ENCODE measurements around the gene PCSK1N. TPM values are rescaled to one million over a fixed set of nuclear protein-coding genes. Genes with fewer than 3 reads are reported as not detected.
A peak's percentile ranks its signal among the peaks of the same experiment; 100 is the strongest.
"Not testable (repeated sequence)": the region's sequence is repeated elsewhere in the genome, so short reads cannot be mapped to it uniquely, and the experiment has no call there.

PCSK1N gene
- total RNA-seq, 1 donor from 2014 or later, result not detected

- DNase-seq (ENCODE audit: low read depth, low spot score), result no peak
Measured at GRCh38 chrX:48824066-48824465, 11.3 kb downstream of the PCSK1N start.

GRCh38 chrX:48823053-48823452 is 12.4 kb downstream of the PCSK1N start:
- DNase-seq (ENCODE audit: low read depth, low spot score), result no peak

DNA sequence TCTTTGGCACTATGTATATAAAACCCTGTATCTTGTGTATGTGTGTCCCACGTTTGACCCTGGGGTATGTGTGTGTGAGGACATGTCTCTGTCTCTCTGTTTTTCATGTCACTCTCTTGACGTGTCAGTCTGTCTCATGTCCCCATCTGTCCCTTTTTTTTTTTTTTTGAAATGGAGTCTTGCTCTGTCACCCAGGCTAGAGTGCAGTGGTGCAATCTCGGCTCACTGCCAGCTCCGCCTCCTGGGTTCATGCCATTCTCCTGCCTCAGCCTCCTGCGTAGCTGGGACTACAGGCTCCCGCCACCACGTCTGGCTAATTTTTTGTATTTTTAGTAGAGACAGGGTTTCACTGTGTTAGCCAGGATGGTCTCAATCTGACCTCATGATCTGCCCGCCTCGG is 16.0 kb downstream of the PCSK1N start:
- not testable (repeated sequence) for DNase-seq (ENCODE audit: low read depth, low spot score)

- DNase-seq (ENCODE audit: low read depth, low spot score), result no peak
Measured at GRCh38 chrX:48818866-48819265, 16.5 kb downstream of the PCSK1N start.

DNA sequence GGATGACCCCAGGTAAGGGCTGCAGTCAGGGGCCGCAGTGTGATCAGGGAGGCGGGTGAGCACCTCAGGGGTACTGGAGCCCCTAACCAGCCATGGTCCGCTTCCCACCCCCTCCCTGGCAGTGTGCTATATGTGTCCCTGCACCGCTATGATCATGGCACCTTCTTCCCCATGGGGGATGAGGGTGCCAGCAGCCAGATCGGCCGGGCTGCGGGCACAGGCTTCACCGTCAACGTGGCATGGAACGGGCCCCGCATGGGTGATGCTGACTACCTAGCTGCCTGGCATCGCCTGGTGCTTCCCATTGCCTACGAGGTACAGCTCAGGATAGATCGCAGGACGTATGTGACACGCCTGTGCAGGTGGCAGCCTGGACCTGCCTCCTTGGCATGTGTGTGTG is 17.3 kb downstream of the PCSK1N start:
- DNase-seq (ENCODE audit: low read depth, low spot score), result no peak

DNA sequence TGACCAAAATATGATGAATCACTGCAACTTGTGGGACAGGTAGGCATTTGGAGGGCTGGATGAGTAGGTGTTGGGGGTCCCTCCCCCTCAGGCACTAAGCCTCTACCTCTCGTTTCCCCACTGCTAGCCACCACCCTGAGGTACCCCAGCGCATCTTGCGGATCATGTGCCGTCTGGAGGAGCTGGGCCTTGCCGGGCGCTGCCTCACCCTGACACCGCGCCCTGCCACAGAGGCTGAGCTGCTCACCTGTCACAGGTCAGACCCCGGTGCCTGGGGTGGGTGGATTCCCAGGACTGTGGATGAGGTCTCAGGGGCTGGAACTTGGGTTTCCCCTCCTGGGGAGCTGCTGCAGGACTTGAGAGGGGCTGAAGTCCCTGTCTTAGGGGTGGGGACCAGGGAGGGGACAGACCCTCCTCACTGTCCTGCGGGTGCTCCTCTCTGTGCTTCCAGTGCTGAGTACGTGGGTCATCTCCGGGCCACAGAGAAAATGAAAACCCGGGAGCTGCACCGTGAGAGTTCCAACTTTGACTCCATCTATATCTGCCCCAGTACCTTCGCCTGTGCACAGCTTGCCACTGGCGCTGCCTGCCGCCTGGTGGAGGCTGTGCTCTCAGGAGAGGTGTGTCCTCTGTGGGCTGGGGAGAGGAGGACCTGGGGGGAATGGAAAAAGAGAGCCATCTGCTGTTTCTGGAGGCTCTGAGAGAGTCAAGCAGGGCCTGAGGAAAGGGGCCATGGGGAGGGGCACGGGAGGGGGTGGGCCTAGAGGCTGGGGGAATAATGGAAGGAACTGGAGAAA is 19.2 kb downstream of the PCSK1N start:
- no peak for DNase-seq (ENCODE audit: low read depth, low spot score)

DNA sequence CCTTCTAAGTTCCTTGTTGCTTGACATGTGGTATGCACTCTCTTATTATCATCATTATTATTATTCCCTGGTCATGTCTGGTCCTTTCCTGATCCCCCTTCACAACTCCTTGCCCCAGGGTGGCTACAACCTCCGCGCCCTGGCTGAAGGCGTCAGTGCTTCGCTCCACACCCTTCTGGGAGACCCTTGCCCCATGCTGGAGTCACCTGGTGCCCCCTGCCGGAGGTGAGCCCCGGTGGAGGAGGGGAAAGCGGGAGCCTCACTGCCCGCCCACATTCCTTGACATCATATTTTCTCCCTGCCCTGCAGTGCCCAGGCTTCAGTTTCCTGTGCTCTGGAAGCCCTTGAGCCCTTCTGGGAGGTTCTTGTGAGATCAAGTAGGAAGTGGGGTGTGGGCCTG is 20.1 kb downstream of the PCSK1N start:
- DNase-seq (ENCODE audit: low read depth, low spot score), result no peak

GRCh38 chrX:48814722-48815121 is 20.7 kb downstream of the PCSK1N start:
- DNase-seq (ENCODE audit: low read depth, low spot score), result no peak

- DNase-seq (ENCODE audit: low read depth, low spot score), result no peak
Measured at GRCh38 chrX:48813644-48814043, 21.8 kb downstream of the PCSK1N start.

- DNase-seq (ENCODE audit: low read depth, low spot score), result no peak
Measured at GRCh38 chrX:48806081-48806480, 29.3 kb downstream of the PCSK1N start.

- DNase-seq (ENCODE audit: low read depth, low spot score), result no peak
Measured at GRCh38 chrX:48802905-48803200, 32.6 kb downstream of the PCSK1N start.

- DNase-seq (ENCODE audit: low read depth, low spot score), result peak; percentile 49
Measured at GRCh38 chrX:48802089-48802904, 33.1 kb downstream of the PCSK1N start.

- DNase-seq (ENCODE audit: low read depth, low spot score), result peak; percentile 93
Measured at GRCh38 chrX:48801280-48802088, 33.9 kb downstream of the PCSK1N start, which contains the start of gene HDAC6. Gene HDAC6, plus strand, starts transcription at chrX:48802067. Its CDS starts 626 bp downstream, at chrX:48802693.

DNA sequence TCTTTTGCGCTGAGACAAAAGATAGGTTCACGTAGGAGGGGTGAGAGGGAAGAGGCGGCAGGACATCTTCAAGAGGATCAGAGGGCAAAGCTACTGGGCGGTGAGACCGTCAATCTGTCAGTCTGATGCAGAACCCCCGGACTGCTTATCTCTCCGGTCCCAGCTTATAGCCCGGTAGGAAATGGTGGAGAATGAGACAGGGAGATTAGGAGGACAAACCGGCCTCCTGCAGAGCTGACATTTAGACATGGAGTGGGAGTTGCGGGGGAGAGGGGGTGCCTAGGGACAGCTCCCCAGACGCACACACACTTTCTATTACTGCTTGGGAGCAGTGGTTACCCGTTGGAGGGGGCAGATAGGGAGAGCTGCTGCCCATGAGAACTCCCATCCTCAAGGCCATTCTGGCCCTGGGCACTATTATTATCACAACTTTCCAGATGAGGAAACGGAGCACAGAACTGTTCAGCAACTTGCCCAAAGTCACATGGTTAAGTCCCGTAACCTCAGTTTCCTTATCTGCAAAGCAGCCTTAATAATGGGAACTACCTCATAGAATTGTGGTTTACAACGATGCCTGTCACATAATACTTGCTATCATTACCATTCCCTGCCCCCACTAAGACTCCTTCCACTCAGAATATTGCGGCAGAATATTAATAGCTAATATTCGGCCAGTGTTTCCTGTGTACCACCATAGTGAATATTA is 34.7 kb downstream of the PCSK1N start:
- no peak for DNase-seq (ENCODE audit: low read depth, low spot score)

DNA sequence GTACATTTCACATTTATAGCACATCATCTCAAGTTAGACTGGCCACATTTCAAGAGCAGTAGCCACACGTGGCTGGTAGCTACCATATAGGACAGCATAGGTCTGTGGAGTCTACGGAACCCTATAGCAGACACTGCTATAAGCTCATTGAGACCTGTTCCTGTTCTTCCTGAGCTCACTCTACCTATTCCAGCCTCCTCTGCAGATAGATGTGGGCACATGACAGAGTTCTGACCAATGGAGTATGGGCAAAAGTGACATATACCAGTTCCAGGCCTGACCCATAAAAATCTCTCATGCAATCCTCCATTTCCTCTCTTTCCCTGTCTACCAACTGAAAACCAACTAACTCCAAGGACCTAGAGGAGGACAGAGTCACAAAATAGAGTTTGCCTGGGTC is 37.1 kb downstream of the PCSK1N start:
- no peak for DNase-seq (ENCODE audit: low read depth, low spot score)

DNA sequence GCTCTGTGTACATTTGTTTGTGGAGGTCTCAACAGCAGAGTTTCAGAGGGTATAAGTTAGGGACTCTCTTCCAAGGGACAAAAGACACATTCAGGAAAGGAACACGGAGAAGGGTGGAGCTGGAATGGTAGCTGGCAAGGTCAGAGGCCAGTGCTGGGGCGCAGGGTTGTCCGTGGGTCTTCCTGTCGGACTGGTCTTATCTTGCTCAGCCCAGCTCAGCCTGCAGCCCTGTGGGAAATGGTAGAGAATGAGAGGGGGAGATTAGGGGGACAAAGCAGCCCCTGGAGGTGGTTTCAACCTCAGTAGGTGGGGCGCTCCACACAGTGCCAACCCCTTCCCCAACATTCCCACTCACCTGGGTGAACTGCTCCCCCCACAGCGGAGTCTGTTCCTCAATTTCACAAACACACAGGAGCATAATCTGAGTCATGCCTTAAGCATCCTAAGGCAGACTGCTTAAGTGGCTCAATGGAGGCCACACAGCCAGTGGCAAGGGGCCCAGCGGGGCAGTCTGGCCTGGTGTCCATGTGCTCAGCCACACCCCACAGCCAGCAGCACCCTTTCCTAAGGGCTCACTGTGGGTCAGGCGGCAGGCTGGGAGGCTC is 40.4 kb downstream of the PCSK1N start:
- no peak for DNase-seq (ENCODE audit: low read depth, low spot score)

GRCh38 chrX:48794340-48794910 is 41.0 kb downstream of the PCSK1N start:
- no peak for DNase-seq (ENCODE audit: low read depth, low spot score)

DNA sequence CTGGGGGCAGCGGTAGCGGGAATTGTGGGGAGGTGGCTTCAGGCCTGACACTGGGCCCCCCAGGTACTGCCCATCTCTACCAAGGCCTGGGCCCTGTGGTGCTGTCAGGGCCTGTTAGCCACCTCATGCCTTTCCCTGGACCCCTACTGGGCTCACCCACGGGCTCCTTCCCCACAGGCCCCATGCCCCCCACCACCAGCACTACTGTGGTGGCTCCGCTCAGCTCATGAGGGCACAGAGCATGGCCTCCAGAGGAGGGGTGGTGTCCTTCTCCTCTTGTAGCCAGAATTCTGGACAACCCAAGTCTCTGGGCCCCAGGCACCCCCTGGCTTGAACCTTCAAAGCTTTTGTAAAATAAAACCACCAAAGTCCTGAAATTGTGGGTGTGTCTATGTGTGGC is 41.5 kb downstream of the PCSK1N start:
- no peak for DNase-seq (ENCODE audit: low read depth, low spot score)

DNA sequence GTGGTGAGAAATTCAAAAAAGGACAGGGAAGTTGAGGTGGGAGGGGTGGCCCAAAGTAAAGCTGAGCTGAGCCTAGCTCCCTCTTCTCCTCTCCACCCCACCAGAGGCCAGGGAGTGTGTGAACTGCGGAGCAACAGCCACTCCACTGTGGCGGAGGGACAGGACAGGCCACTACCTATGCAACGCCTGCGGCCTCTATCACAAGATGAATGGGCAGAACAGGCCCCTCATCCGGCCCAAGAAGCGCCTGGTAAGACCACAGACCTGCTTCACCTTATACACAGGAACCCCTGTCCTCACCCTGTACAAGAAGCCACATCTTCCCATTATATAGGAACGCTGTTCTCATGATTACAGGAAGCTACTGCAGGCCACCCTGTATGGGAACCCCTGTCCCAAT is 43.2 kb downstream of the PCSK1N start:
- no peak for DNase-seq (ENCODE audit: low read depth, low spot score)

- DNase-seq (ENCODE audit: low read depth, low spot score), result no peak
Measured at GRCh38 chrX:48791063-48791820, 44.2 kb downstream of the PCSK1N start.

All from pulmonary artery endothelial cell (primary cell).